ENCODE measurements around the gene FRS3.

Gene FRS3

GRCh38 chr6:41787219-41787917 is 7.7 kb upstream of the FRS3 start, which contains the start of gene TOMM6:
TOMM6 (plus strand) TSS chr6:41787694; CDS start chr6:41787698, 4 bp downstream.
- DNase-seq (ENCODE audit: extremely low read depth, insufficient read length): peak; percentile 97
- peak within 1 kb of the TSS; percentile 98 for H3K4me3 ChIP-seq (replicated peaks; ENCODE audit: low read depth, low read length)
- peaks cover 7% of the 10 kb centered on the region for H3K36me3 ChIP-seq (ENCODE audit: control insufficient read depth, insufficient read depth, low read length)
- peak; percentile 75 for TF ChIP-seq CTCF (IDR thresholded peaks at IDR 0.05; ENCODE audit: insufficient read depth, low read length, poor library complexity, severe bottlenecking)
- no peaks in the 10 kb centered on the region for H3K27me3 ChIP-seq (replicated peaks; ENCODE audit: control insufficient read depth, insufficient read depth, low read length)

- Histone ChIP-seq H3K4me3 (replicated peaks; ENCODE audit: low read depth, low read length) (peak overlapping the region; percentile 98), H3K36me3 (ENCODE audit: control insufficient read depth, insufficient read depth, low read length) (peaks cover 5% of the 10 kb centered on the region), H3K27me3 (replicated peaks; ENCODE audit: control insufficient read depth, insufficient read depth, low read length) (no peaks in the 10 kb centered on the region)
- peak; percentile 40 for TF ChIP-seq CTCF (IDR thresholded peaks at IDR 0.05; ENCODE audit: insufficient read depth, low read length, poor library complexity, severe bottlenecking)
- DNase-seq (ENCODE audit: extremely low read depth, insufficient read length): peak; percentile 85
Measured at GRCh38 chr6:41786451-41787218, 6.9 kb upstream of the FRS3 start.

GRCh38 chr6:41785689-41786450 is 6.2 kb upstream of the FRS3 start:
- no peak for DNase-seq (ENCODE audit: extremely low read depth, insufficient read length)
- no peaks in the 10 kb centered on the region for H3K27me3 ChIP-seq (replicated peaks; ENCODE audit: control insufficient read depth, insufficient read depth, low read length)
- TF ChIP-seq CTCF (IDR thresholded peaks at IDR 0.05; ENCODE audit: insufficient read depth, low read length, poor library complexity, severe bottlenecking): no peak
- peaks cover 5% of the 10 kb centered on the region for H3K36me3 ChIP-seq (ENCODE audit: control insufficient read depth, insufficient read depth, low read length)
- peak overlapping the region; percentile 98 for H3K4me3 ChIP-seq (replicated peaks; ENCODE audit: low read depth, low read length)

- Histone ChIP-seq H3K36me3 (ENCODE audit: control insufficient read depth, insufficient read depth, low read length) (peaks cover 5% of the 10 kb centered on the region), H3K4me3 (replicated peaks; ENCODE audit: low read depth, low read length) (no peak overlapping the region), H3K27me3 (replicated peaks; ENCODE audit: control insufficient read depth, insufficient read depth, low read length) (no peaks in the 10 kb centered on the region)
- DNase-seq (ENCODE audit: extremely low read depth, insufficient read length): no peak
- TF ChIP-seq CTCF (IDR thresholded peaks at IDR 0.05; ENCODE audit: insufficient read depth, low read length, poor library complexity, severe bottlenecking): no peak
Measured at GRCh38 chr6:41785254-41785653, 5.6 kb upstream of the FRS3 start.

- Histone ChIP-seq H3K27me3 (replicated peaks; ENCODE audit: control insufficient read depth, insufficient read depth, low read length) (no peaks in the 10 kb centered on the region), H3K4me3 (replicated peaks; ENCODE audit: low read depth, low read length) (no peak overlapping the region), H3K36me3 (ENCODE audit: control insufficient read depth, insufficient read depth, low read length) (peaks cover 2% of the 10 kb centered on the region)
- no peak for DNase-seq (ENCODE audit: extremely low read depth, insufficient read length)
- TF ChIP-seq CTCF (IDR thresholded peaks at IDR 0.05; ENCODE audit: insufficient read depth, low read length, poor library complexity, severe bottlenecking): no peak
Measured at GRCh38 chr6:41784581-41785171, 5.0 kb upstream of the FRS3 start.
